H9 (cell line): ENCODE data around the gene CD2AP. TPM values are rescaled to one million over a fixed set of nuclear protein-coding genes. Genes with fewer than 3 reads are reported as not detected.

Source experiments
- DNase-seq: peaks from one replicate; pipeline ENCODE4 v3.0.0-alpha.2; 2017
- H2AFZ ChIP-seq: one replicate; pipeline ENCODE4 v1.6.1; 2013; ENCODE audit warnings: mild to moderate bottlenecking, low read length, control low read depth, moderate library complexity
- H2AK5ac ChIP-seq: 2 replicates; pipeline ENCODE4 v1.6.1; 2013; ENCODE audit warnings: low read length, control low read depth, mixed read lengths; ENCODE audit not compliant: insufficient read length
- H2BK120ac ChIP-seq: one replicate; pipeline ENCODE4 v1.6.1; 2013; ENCODE audit warnings: low read depth, mild to moderate bottlenecking, low read length, control low read depth, inconsistent platforms; ENCODE audit not compliant: poor library complexity, severe bottlenecking
- H2BK12ac ChIP-seq: 2 replicates; pipeline ENCODE4 v1.6.1; 2013; ENCODE audit warnings: low read length, control low read depth, mixed read lengths, low read depth; ENCODE audit not compliant: insufficient read length
- H2BK15ac ChIP-seq: 2 replicates; pipeline ENCODE4 v1.6.1; 2013; ENCODE audit warnings: low read depth, low read length, control low read depth
- H2BK20ac ChIP-seq: one replicate; pipeline ENCODE4 v1.6.1; 2013; ENCODE audit warnings: low read depth, mild to moderate bottlenecking, low read length, control low read depth, inconsistent platforms; ENCODE audit not compliant: poor library complexity, severe bottlenecking
- H2BK5ac ChIP-seq: 2 replicates; pipeline ENCODE4 v1.6.1; 2013; ENCODE audit warnings: low read length, control low read depth, mixed read lengths; ENCODE audit not compliant: insufficient read length
- H3K14ac ChIP-seq: 2 replicates; pipeline ENCODE4 v1.6.1; 2013; ENCODE audit warnings: low read length, control low read depth; ENCODE audit not compliant: insufficient read depth
- H3K18ac ChIP-seq: 2 replicates; pipeline ENCODE4 v1.6.1; 2013; ENCODE audit warnings: low read depth, mild to moderate bottlenecking, mixed read lengths, low read length, control low read depth; ENCODE audit not compliant: insufficient read length
- H3K23ac ChIP-seq: 2 replicates; pipeline ENCODE4 v1.6.1; 2013; ENCODE audit warnings: low read length, control low read depth, mixed read lengths, low read depth; ENCODE audit not compliant: insufficient read length
- H3K23me2 ChIP-seq: 2 replicates; pipeline ENCODE4 v1.6.1; 2013; ENCODE audit warnings: low read depth, mild to moderate bottlenecking, mixed read lengths, low read length, control low read depth; ENCODE audit not compliant: insufficient read length, poor library complexity, severe bottlenecking
- H3K27ac ChIP-seq: 2 replicates; pipeline ENCODE4 v1.5.1; 2013; ENCODE audit warnings: low read length, control low read depth, mixed read lengths, low read depth; ENCODE audit not compliant: insufficient read length
- H3K27me3 ChIP-seq: 2 replicates; pipeline ENCODE4 v1.6.1; 2013; ENCODE audit warnings: low read length, control low read depth, inconsistent platforms; ENCODE audit not compliant: insufficient read depth
- H3K4ac ChIP-seq: 2 replicates; pipeline ENCODE4 v1.6.1; 2013; ENCODE audit warnings: low read depth, mild to moderate bottlenecking, control low read depth, inconsistent platforms, low read length, moderate library complexity
- H3K4me1 ChIP-seq: 2 replicates; pipeline ENCODE4 v1.6.1; 2013; ENCODE audit warnings: low read length, control low read depth, inconsistent platforms; ENCODE audit not compliant: insufficient read depth
- H3K4me2 ChIP-seq: 2 replicates; pipeline ENCODE4 v1.6.1; 2013; ENCODE audit warnings: low read length, control low read depth, mixed read lengths; ENCODE audit not compliant: insufficient read length, insufficient read depth
- H3K56ac ChIP-seq: 2 replicates; pipeline ENCODE4 v1.6.1; 2013; ENCODE audit warnings: low read depth, mild to moderate bottlenecking, mixed read lengths, low read length, control low read depth; ENCODE audit not compliant: insufficient read length
- H3K79me1 ChIP-seq: 2 replicates; pipeline ENCODE4 v1.6.1; 2013; ENCODE audit warnings: low read depth, mild to moderate bottlenecking, moderate library complexity, low read length, control low read depth, inconsistent platforms; ENCODE audit not compliant: insufficient read depth, poor library complexity, severe bottlenecking
- H3K79me2 ChIP-seq: 2 replicates; pipeline ENCODE4 v1.6.1; 2013; ENCODE audit warnings: low read length, control low read depth, inconsistent platforms; ENCODE audit not compliant: insufficient read depth
- H3K9ac ChIP-seq: 2 replicates; pipeline ENCODE4 v1.6.1; 2013; ENCODE audit warnings: low read length, control low read depth, mixed read lengths; ENCODE audit not compliant: insufficient read length; ENCODE audit errors: extremely low read depth
- H3K9me3 ChIP-seq: one replicate; pipeline ENCODE4 v1.6.1; 2013; ENCODE audit warnings: low read depth, low read length, inconsistent platforms; ENCODE audit not compliant: control insufficient read depth
- H3T11ph ChIP-seq: one replicate; pipeline ENCODE4 v1.6.1; 2013; ENCODE audit warnings: mild to moderate bottlenecking, low read length, control low read depth, inconsistent platforms
- H4K20me1 ChIP-seq: one replicate; pipeline ENCODE4 v1.6.1; 2013; ENCODE audit not compliant: control insufficient read depth, insufficient read length, insufficient read depth
- H4K5ac ChIP-seq: 2 replicates; pipeline ENCODE4 v1.6.1; 2013; ENCODE audit warnings: low read depth, mild to moderate bottlenecking, mixed read lengths, low read length, control low read depth; ENCODE audit not compliant: insufficient read length
- H4K8ac ChIP-seq: replicated peaks from 2 replicates; pipeline ENCODE4 v1.6.1; 2013; ENCODE audit warnings: low read length, control low read depth, mixed read lengths, low read depth; ENCODE audit not compliant: insufficient read length
- H4K91ac ChIP-seq: 2 replicates; pipeline ENCODE4 v1.6.1; 2013; ENCODE audit warnings: low read depth, mild to moderate bottlenecking, moderate library complexity, mixed read lengths, low read length, control low read depth; ENCODE audit not compliant: insufficient read length
- H3K27ac Mint-ChIP-seq, 3 experiments: 2 replicates in 2 of 3; 3 replicates in 1 of 3; pipeline ENCODE4 v1.8.0; 2020 to 2021; ENCODE audit warnings: mixed read lengths in 3 of 3, mild to moderate bottlenecking in 1 of 3, moderate library complexity in 1 of 3
- H3K27me3 Mint-ChIP-seq: 2 replicates; pipeline ENCODE4 v1.8.0; 2021; ENCODE audit warnings: low read depth, mild to moderate bottlenecking, moderate library complexity, mixed read lengths
- H3K36me3 Mint-ChIP-seq, 3 experiments: 2 replicates in 2 of 3; 3 replicates in 1 of 3; pipeline ENCODE4 v1.8.0; 2020 to 2021; ENCODE audit warnings: low read depth in 3 of 3, mixed read lengths in 3 of 3; ENCODE audit not compliant: insufficient read depth in 1 of 3
- H3K4me1 Mint-ChIP-seq, 2 experiments: 2 replicates each; pipeline ENCODE4 v1.8.0; 2020; ENCODE audit warnings: mixed read lengths in 2 of 2
- H3K4me3 Mint-ChIP-seq, 2 experiments: 2 replicates in 1 of 2; 3 replicates in 1 of 2; pipeline ENCODE4 v1.8.0; 2020 to 2021; ENCODE audit warnings: mild to moderate bottlenecking in 2 of 2, mixed read lengths in 2 of 2, moderate library complexity in 1 of 2
- H3K9me3 Mint-ChIP-seq, 2 experiments: 2 replicates in 1 of 2; 3 replicates in 1 of 2; pipeline ENCODE4 v1.8.0; 2020; ENCODE audit warnings: mild to moderate bottlenecking in 2 of 2, mixed read lengths in 2 of 2, moderate library complexity in 1 of 2
- WGBS: extraction: QIAGEN DNeasy Blood & Tissue Kit; methylation state at CpG from one replicate; pipeline ENCODE4 v1.1.7; 2013; ENCODE audit warnings: missing lambda C conversion rate, low lambda C conversion rate, mixed read lengths; ENCODE audit not compliant: insufficient read length; ENCODE audit errors: extremely low coverage; 5-methylcytosine and 5-hydroxymethylcytosine counted together
- total RNA-seq: library from RNA; stranded (reverse); gene quantifications from 2 replicates; pipeline ENCODE4 v1.2.1, GENCODE V29; 2021
- TF ChIP-seq, protein P1 (sequence below): fragments of 200-600 bp; sonication (generic); conservative IDR thresholded peaks from 3 replicates; pipeline ENCODE4 v1.8.0; 2021; ENCODE audit warnings: antibody characterized with exemption, mild to moderate bottlenecking

CD2AP gene
- total RNA-seq, 1 experiment from 2014 or later: 50.1 TPM

DNA sequence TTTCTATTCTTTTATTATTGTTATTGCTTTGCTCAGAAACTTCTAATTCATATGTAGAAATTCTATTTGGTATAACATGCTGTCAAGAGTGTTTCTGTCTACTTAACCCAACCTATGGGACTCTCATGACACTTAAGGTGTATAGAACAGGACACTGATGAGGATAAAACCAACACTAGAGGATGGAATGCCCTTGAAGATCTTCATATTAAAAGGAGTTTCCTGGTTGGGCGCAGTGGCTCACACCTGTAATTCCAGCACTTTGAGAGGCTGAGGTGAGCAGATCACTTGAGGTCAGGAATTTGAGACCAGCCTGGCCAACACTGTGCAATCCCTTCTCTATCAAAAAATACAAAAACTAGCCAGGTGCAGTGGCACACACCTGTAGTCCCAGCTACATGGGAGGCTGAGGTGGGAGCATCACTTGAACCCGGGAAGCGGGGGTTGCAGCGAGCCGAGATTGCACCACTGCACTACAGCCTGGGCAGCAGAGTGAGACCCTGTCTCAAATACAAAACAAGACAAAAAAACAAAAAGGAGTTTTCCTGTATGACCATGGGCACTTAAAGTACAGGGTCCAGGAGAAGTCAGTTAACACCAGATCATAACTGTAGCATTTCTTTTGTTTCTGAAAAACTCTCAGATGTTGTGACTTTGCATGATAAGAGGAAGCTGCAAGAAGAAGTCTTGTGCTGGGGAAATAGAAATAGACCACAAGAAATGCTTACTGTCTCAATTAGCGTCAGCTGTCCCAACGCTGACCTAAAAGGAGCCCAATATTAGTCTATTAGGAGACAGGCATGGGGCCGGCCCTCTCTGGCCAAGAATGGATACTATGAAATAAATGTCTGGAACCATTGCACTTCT, 38.9 kb upstream of the CD2AP start:
- no peak overlapping the region for H3K4me3 Mint-ChIP-seq

More for the DNA sequence above, 38.9 kb upstream of the CD2AP start:
- H2BK12ac ChIP-seq: no peak overlapping the region
- H3K4ac ChIP-seq: no peak overlapping the region
- no peak overlapping the region for H3K56ac ChIP-seq
- no peak overlapping the region for H3K27ac ChIP-seq
- H3K4me1 ChIP-seq: no peaks in the 10 kb centered on the region; the same call in 1 of the 2 replicates
- H2AFZ ChIP-seq: no peak overlapping the region
- TF ChIP-seq, protein P1, sequence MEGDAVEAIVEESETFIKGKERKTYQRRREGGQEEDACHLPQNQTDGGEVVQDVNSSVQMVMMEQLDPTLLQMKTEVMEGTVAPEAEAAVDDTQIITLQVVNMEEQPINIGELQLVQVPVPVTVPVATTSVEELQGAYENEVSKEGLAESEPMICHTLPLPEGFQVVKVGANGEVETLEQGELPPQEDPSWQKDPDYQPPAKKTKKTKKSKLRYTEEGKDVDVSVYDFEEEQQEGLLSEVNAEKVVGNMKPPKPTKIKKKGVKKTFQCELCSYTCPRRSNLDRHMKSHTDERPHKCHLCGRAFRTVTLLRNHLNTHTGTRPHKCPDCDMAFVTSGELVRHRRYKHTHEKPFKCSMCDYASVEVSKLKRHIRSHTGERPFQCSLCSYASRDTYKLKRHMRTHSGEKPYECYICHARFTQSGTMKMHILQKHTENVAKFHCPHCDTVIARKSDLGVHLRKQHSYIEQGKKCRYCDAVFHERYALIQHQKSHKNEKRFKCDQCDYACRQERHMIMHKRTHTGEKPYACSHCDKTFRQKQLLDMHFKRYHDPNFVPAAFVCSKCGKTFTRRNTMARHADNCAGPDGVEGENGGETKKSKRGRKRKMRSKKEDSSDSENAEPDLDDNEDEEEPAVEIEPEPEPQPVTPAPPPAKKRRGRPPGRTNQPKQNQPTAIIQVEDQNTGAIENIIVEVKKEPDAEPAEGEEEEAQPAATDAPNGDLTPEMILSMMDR: no peak
- no peak overlapping the region for H3K23ac ChIP-seq
- no peaks in the 10 kb centered on the region for H3K23me2 ChIP-seq
- no peak overlapping the region for H3K27ac Mint-ChIP-seq
- no peak overlapping the region for H2BK5ac ChIP-seq
- peaks cover 3% of the 10 kb centered on the region in 2 experiments; a peak in 3 of 5 replicates for H3K9me3 Mint-ChIP-seq
- H2BK15ac ChIP-seq: no peak overlapping the region
- no peak overlapping the region for H2AK5ac ChIP-seq
- H3K14ac ChIP-seq: no peak overlapping the region
- H3K27me3 Mint-ChIP-seq: no peaks in the 10 kb centered on the region
- no peaks in the 10 kb centered on the region for H3K9me3 ChIP-seq
- no peaks in the 10 kb centered on the region for H3K27me3 ChIP-seq
- WGBS: no CpG with 5 or more reads among the region's 8 CpGs
- no peaks in the 10 kb centered on the region for H4K20me1 ChIP-seq
- H3K79me2 ChIP-seq: no peaks in the 10 kb centered on the region
- H4K91ac ChIP-seq: no peak overlapping the region
- H2BK120ac ChIP-seq: no peak overlapping the region
- H3K9ac ChIP-seq: no peak overlapping the region
- H2BK20ac ChIP-seq: no peak overlapping the region
- no peak overlapping the region for H3T11ph ChIP-seq
- no peak overlapping the region for H3K18ac ChIP-seq
- no peak for DNase-seq
- peaks cover 0 to 2% (median 0%) of the 10 kb centered on the region in 3 experiments; a peak in 1 of 7 replicates for H3K36me3 Mint-ChIP-seq
- no peak overlapping the region for H4K5ac ChIP-seq
- H3K4me2 ChIP-seq: no peak overlapping the region
- H3K4me1 Mint-ChIP-seq: peaks cover 0 to 2% of the 10 kb centered on the region in 2 experiments; a peak in 1 of 4 replicates
- H4K8ac ChIP-seq: no peak overlapping the region
- no peaks in the 10 kb centered on the region for H3K79me1 ChIP-seq
